Stomach smooth muscle (tissue), 2 donors: ENCODE measurements around the gene TRMT61A.
"Not testable (repeated sequence)": the region's sequence is repeated elsewhere in the genome, so short reads cannot be mapped to it uniquely, and the experiment has no call there.

Experiments used
- H3K27ac ChIP-seq: one replicate; pipeline ENCODE4 v1.7.0; 2013; ENCODE audit warnings: mild to moderate bottlenecking, low read length, inconsistent platforms
- H3K27me3 ChIP-seq, 2 donors: one replicate each; pipeline ENCODE4 v1.7.0; 2013; ENCODE audit warnings: low read length in 2 of 2; ENCODE audit not compliant: insufficient read depth in 2 of 2, control insufficient read depth in 1 of 2
- H3K36me3 ChIP-seq, 2 donors: one replicate each; pipeline ENCODE4 v1.7.0; 2013; ENCODE audit warnings: low read length in 2 of 2; ENCODE audit not compliant: control insufficient read depth in 2 of 2, insufficient read depth in 2 of 2
- H3K4me1 ChIP-seq: one replicate; pipeline ENCODE4 v1.7.0; 2013; ENCODE audit warnings: low read length; ENCODE audit not compliant: control insufficient read depth, insufficient read depth
- H3K4me3 ChIP-seq, 2 donors: one replicate each; pipeline ENCODE4 v1.7.0; 2013; ENCODE audit warnings: low read length in 2 of 2
- H3K9ac ChIP-seq, 2 donors: one replicate each; pipeline ENCODE4 v1.7.0; 2013; ENCODE audit warnings: low read length in 2 of 2, mild to moderate bottlenecking in 1 of 2
- H3K9me3 ChIP-seq, 2 donors: one replicate each; pipeline ENCODE4 v1.7.0; 2013; ENCODE audit warnings: low read length in 2 of 2; ENCODE audit not compliant: control insufficient read depth in 2 of 2
- donor health status: healthy.
- donor health status: Pancreatic carcinoma.

Gene TRMT61A

DNA sequence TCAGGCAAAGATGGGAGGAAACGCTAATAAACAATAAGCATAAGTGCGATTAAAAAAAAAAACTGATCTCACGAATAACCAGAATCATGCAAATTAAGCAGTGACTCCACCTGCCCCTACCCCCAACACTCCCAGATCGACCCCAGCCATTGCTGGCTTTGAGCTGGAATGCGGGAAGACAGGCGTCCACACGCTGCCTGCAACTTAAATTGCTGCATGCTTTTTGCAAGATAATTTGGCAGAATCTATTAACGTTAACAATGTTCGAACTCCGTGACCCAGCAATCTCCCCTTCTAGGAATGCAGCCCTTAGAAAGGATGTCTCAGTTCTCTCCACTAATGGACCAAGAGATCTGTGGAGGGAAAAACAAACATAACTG lies 5.4 kb upstream of the TRMT61A start:
- Histone ChIP-seq H3K4me1 (peaks cover 55% of the 10 kb centered on the region), H3K27ac (no peak overlapping the region), H3K9me3 (no peaks in the 10 kb centered on the region), H3K36me3 (peaks cover 6 to 11% of the 10 kb centered on the region in 2 donors), H3K4me3 (no peak overlapping the region), H3K27me3 (no peaks in the 10 kb centered on the region), H3K9ac (no peak overlapping the region)

DNA sequence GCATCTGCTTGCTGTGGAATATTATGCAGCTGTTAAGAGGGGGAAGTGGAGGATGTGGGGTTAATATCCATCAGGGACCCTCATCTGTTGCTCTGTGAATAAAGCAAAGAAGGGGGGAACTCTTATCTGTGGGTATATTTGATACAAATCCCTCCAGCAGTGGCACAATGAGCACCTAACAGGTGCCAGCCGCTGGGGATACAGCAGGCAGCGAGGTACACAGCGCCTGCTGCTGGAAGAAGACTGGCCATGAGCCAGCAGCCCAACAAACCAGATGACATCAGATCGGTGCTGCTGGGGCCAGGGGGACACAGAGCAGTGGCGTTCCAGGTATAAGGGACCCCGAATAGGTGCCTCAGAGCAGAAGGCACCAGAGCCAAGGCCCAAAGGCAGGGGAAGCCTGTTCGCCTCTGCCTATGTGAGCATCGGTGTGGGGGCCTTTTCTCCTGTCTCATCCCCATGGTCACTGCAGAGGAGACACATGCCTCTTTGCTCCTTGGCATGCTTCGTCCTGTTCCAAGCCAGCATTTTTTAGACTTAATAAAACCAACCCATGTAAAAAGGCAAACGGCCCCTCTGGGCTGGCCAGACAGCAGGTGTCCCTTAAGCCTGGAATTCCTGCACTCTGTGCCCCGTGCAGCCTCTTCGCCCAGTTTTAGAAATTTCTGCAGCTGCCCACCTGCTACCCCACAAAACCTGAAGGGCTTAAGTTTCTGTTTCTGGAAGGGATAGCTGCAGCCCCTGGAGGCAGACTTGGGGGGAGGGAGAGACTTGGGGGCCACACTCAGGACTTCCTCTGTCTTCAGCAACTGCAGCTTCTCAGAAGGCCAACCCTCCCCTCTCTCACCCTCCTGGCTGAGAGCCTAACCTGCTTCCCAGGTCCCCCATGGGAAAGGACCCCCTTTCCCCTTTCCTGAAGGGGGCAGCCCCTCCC lies 4.7 kb upstream of the TRMT61A start:
- Histone ChIP-seq H3K36me3 (peaks cover 6 to 10% of the 10 kb centered on the region in 2 donors), H3K9me3 (no peaks in the 10 kb centered on the region), H3K4me1 (peaks cover 52% of the 10 kb centered on the region), H3K4me3 (no peak overlapping the region), H3K27me3 (no peaks in the 10 kb centered on the region), H3K27ac (no peak overlapping the region), H3K9ac (no peak overlapping the region)

- H3K4me3 ChIP-seq, H3K27ac ChIP-seq, H3K36me3 ChIP-seq, H3K27me3 ChIP-seq, H3K9me3 ChIP-seq, H3K9ac ChIP-seq: not testable (repeated sequence)
- H3K4me1 ChIP-seq: peaks cover 52% of the 10 kb centered on the region
Observed at GRCh38 chr14:103525430-103526246, 3.4 kb upstream of the TRMT61A start.

GRCh38 chr14:103526247-103526913 lies 2.6 kb upstream of the TRMT61A start:
- no peak overlapping the region for H3K9ac ChIP-seq
- no peaks in the 10 kb centered on the region for H3K9me3 ChIP-seq
- H3K4me3 ChIP-seq: no peak overlapping the region
- H3K27me3 ChIP-seq: no peaks in the 10 kb centered on the region
- H3K27ac ChIP-seq: no peak overlapping the region
- peaks cover 5 to 7% of the 10 kb centered on the region in 2 donors for H3K36me3 ChIP-seq
- H3K4me1 ChIP-seq: peaks cover 57% of the 10 kb centered on the region

GRCh38 chr14:103526914-103527248 lies 2.1 kb upstream of the TRMT61A start:
- Histone ChIP-seq H3K9ac (no peak overlapping the region), H3K4me3 (no peak overlapping the region), H3K4me1 (peaks cover 62% of the 10 kb centered on the region), H3K27ac (peak overlapping the region; percentile 31), H3K36me3 (peaks cover 5 to 7% of the 10 kb centered on the region in 2 donors), H3K9me3 (no peaks in the 10 kb centered on the region), H3K27me3 (no peaks in the 10 kb centered on the region)

GRCh38 chr14:103527408-103528145 lies 1.4 kb upstream of the TRMT61A start:
- H3K9me3 ChIP-seq: no peaks in the 10 kb centered on the region
- H3K4me3 ChIP-seq: no peak overlapping the region
- no peak overlapping the region for H3K9ac ChIP-seq
- peaks cover 5 to 7% of the 10 kb centered on the region in 2 donors for H3K36me3 ChIP-seq
- H3K27me3 ChIP-seq: no peaks in the 10 kb centered on the region
- peaks cover 69% of the 10 kb centered on the region for H3K4me1 ChIP-seq
- H3K27ac ChIP-seq: peak overlapping the region; percentile 84

DNA sequence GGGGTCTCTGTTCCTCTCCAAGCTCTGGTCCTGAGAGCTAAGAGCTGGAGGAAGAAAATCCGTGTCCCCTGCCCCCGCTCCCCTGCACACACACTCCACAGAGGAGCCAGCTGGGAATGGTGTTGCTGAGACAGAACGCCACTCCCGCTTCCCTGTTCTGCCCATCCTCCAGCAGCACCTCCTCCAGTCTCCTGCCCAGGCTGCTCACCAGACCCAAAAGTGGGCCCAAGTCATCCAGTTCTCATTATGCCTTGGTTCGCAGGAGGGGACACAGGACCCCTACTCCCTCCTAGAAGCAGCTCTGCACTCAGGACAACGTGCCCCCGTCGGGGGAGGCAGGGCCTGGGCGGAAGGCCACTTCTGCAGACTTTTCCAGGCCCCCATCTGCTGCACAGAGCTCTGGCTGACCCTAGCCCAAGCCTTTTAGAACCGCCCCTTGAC lies 830 bp upstream of the TRMT61A start:
- no peaks in the 10 kb centered on the region for H3K9me3 ChIP-seq
- peak overlapping the region; percentile 84 for H3K27ac ChIP-seq
- H3K27me3 ChIP-seq: no peaks in the 10 kb centered on the region
- peak overlapping the region; percentile 10 to 90 for H3K4me3 ChIP-seq
- peaks cover 5 to 7% of the 10 kb centered on the region in 2 donors for H3K36me3 ChIP-seq
- H3K9ac ChIP-seq: peak overlapping the region in 1 of 2 donors; percentile 29
- H3K4me1 ChIP-seq: peaks cover 70% of the 10 kb centered on the region

DNA sequence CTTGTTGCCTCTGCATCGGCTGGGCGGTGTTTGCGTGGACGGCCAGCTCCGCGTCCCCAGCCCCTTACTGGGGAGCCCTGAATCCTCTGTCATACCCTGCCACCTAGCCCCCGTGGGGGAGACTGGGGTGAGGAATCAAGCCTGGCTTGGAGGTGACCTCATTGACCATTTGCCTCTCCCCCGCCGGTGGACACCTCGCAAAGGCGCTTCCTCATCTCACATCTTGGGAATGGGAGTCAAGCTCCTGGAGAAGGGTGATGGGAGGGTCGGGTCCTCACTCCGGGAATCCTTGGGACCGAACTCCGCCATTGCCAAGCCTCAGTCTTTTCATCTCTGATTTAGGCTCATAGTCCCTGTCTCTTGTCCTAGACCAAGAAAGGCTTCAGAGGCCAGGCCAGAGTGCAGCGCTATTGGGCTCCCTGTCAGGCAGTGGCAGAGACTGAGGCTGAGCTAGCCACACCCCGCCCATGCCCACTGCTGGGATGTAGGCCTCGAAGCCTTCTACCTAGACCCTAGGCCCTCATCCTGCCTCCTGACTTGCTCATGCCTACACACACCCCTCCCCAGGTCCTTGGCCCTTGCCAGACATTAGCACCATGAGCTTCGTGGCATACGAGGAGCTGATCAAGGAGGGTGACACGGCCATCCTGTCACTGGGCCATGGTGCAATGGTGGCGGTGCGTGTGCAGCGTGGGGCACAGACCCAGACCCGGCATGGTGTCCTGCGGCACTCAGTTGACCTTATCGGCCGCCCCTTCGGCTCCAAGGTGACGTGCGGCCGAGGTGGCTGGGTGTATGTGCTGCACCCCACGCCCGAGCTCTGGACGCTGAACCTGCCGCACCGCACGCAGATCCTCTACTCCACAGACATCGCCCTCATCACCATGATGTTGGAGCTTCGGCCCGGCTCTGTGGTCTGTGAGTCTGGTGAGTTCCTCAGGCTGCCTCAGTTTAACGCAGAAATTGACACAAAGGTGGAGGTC lies 678 bp downstream of the TRMT61A start:
- Histone ChIP-seq H3K9ac (peak overlapping the region; percentile 82 to 94), H3K36me3 (peaks cover 5 to 7% of the 10 kb centered on the region in 2 donors), H3K27ac (peak overlapping the region; percentile 84), H3K4me3 (peak overlapping the region; percentile 90 to 98), H3K27me3 (no peaks in the 10 kb centered on the region), H3K4me1 (peaks cover 83% of the 10 kb centered on the region), H3K9me3 (no peaks in the 10 kb centered on the region)

DNA sequence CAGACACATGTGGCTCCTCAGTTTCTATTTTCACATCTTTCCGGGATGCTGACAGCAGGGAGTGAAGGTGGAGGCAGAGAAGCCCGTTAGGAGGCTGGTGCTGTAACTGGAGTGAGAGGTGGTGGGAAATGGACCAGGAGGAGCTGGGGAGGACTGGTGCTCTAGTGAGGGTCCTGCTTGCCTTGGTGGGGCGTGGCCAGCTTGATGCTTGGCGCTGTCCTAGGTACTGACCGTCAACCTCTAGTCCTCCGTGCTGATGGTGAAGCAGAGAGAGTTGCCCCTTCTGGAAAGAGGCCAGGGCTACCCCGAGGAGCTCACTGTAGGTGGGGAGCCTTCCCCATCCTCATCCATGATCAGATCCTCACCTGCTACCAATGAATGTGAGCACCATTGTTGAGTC lies 1.4 kb downstream of the TRMT61A start:
- Histone ChIP-seq H3K4me1 (peaks cover 89% of the 10 kb centered on the region), H3K27me3 (no peaks in the 10 kb centered on the region), H3K27ac (peak overlapping the region; percentile 98), H3K9ac (no peak overlapping the region), H3K36me3 (peaks cover 5 to 7% of the 10 kb centered on the region in 2 donors), H3K9me3 (no peaks in the 10 kb centered on the region), H3K4me3 (peak overlapping the region in 1 of 2 donors; percentile 90)
